Right hindlimb (tissue), 1 donor: ENCODE results near the gene LPCAT1.
A peak's percentile ranks its signal among the peaks of the same experiment; 100 is the strongest.
"Not testable (repeated sequence)": the region's sequence is repeated elsewhere in the genome, so short reads cannot be mapped to it uniquely, and the experiment has no call there.

Experiments
- DNase-seq: peaks from one replicate; pipeline ENCODE4 v3.0.0-alpha.2; 2018

LPCAT1 gene

GRCh38 chr5:1440098-1440493 is 83.7 kb downstream of the LPCAT1 start:
- no peak for DNase-seq

GRCh38 chr5:1439388-1440097 is 84.2 kb downstream of the LPCAT1 start:
- DNase-seq = no peak

GRCh38 chr5:1438871-1439270 is 84.9 kb downstream of the LPCAT1 start:
- no peak for DNase-seq

GRCh38 chr5:1437876-1438559 is 85.7 kb downstream of the LPCAT1 start:
- DNase-seq = peak; percentile 2

- DNase-seq = peak; percentile 17
Measured at GRCh38 chr5:1437226-1437829, 86.4 kb downstream of the LPCAT1 start.

GRCh38 chr5:1436681-1437080 is 87.1 kb downstream of the LPCAT1 start:
- no peak for DNase-seq

- peak; percentile 1 for DNase-seq
Measured at GRCh38 chr5:1436036-1436435, 87.7 kb downstream of the LPCAT1 start.

- DNase-seq = no peak
Measured at GRCh38 chr5:1435369-1435768, 88.4 kb downstream of the LPCAT1 start.

- DNase-seq = peak; percentile 6
Measured at GRCh38 chr5:1432296-1432695, 91.5 kb downstream of the LPCAT1 start.

- no peak for DNase-seq
Measured at GRCh38 chr5:1431896-1432295, 91.9 kb downstream of the LPCAT1 start.

GRCh38 chr5:1431021-1431811 is 92.5 kb downstream of the LPCAT1 start:
- DNase-seq = peak; percentile 13

GRCh38 chr5:1430121-1430795 is 93.5 kb downstream of the LPCAT1 start:
- no peak for DNase-seq

- DNase-seq = peak; percentile 5
Measured at GRCh38 chr5:1429496-1429895, 94.3 kb downstream of the LPCAT1 start.

- no peak for DNase-seq
Measured at GRCh38 chr5:1429066-1429465, 94.7 kb downstream of the LPCAT1 start.

- no peak for DNase-seq
Measured at GRCh38 chr5:1428107-1428506, 95.7 kb downstream of the LPCAT1 start.

GRCh38 chr5:1424716-1425115 is 99.0 kb downstream of the LPCAT1 start:
- no peak for DNase-seq

- no peak for DNase-seq
Measured at GRCh38 chr5:1423901-1424603, 99.7 kb downstream of the LPCAT1 start.

GRCh38 chr5:1422522-1422921 is 101.2 kb downstream of the LPCAT1 start:
- not testable (repeated sequence) for DNase-seq

- peak; percentile 10 for DNase-seq
Measured at GRCh38 chr5:1421521-1422341, 102.0 kb downstream of the LPCAT1 start.

GRCh38 chr5:1420211-1421195 is 103.3 kb downstream of the LPCAT1 start:
- no peak for DNase-seq
